Measurements from ENCODE around the gene KMT5B. TPM values are rescaled to one million over a fixed set of nuclear protein-coding genes. Genes with fewer than 3 reads are reported as not detected.
A peak's percentile ranks its signal among the peaks of the same experiment; 100 is the strongest.

KMT5B gene
- total and polyA plus RNA-seq, 10 of the 15 experiments (the other 5 are each of a cell fraction or from before 2014, with no cell fraction given), result 4.7 to 21.8 (median 18.0) TPM

GRCh38 chr11:68142441-68143309 lies 70.4 kb downstream of the KMT5B start:
- no peaks in the 10 kb centered on the region for H3K27me3 ChIP-seq (replicated peaks in 1 of 2; ENCODE audit: control insufficient read depth in 2 of 2, insufficient read depth in 2 of 2, low read length in 1 of 2)
- SMC1A ChIA-PET (ENCODE audit: uncharacterized antibody, unreplicated experiment), result no interaction called here
- intact Hi-C loops (cut with micrococcal nuclease; ENCODE audit: unreplicated experiment), result no loop called here
- DNase-seq (ENCODE audit: low read depth, low spot score) (no peak), ATAC-seq (peak; percentile 12; the same call in 1 of the 3 replicates), FAIRE-seq (no peak)
- H4K20me1 ChIP-seq (ENCODE audit: control insufficient read depth, insufficient read depth), result no peaks in the 10 kb centered on the region
- H3K4me2 ChIP-seq (ENCODE audit: control insufficient read depth, insufficient read depth), result no peak overlapping the region
- POLR2A ChIA-PET, result no interaction called here
- H3K27ac ChIP-seq (ENCODE audit: control insufficient read depth, insufficient read depth), result no peak overlapping the region
- peak overlapping the region; percentile 57 for H2AFZ ChIP-seq (ENCODE audit: control insufficient read depth, low read depth, low read length)
- no peak overlapping the region for H3K9ac ChIP-seq (ENCODE audit: control insufficient read depth, insufficient read depth, low read length)
- in situ Hi-C loops (cut with MboI), result no loop called here
- 82% methylated on average over 16 of the region's 16 CpGs for WGBS (ENCODE audit: insufficient coverage, insufficient replicate concordance, low lambda C conversion rate, missing lambda C conversion rate)
- H3K36me3 ChIP-seq (ENCODE audit: control insufficient read depth in 2 of 2, insufficient read depth in 2 of 2, low read length in 1 of 2), result no peaks in the 10 kb centered on the region
- no peaks in the 10 kb centered on the region for H3K9me3 ChIP-seq (replicated peaks; ENCODE audit: control insufficient read depth, insufficient read depth, low read length)
- no peaks in the 10 kb centered on the region for H3K79me2 ChIP-seq (ENCODE audit: control insufficient read depth, insufficient read depth, low read length)
- CTCF ChIA-PET, result no interaction called here
- BruUV-seq (replicated peaks), result no TSS peak
- no peak for TF ChIP-seq USF1 (IDR thresholded peaks at IDR 0.05; ENCODE audit: borderline replicate concordance, extremely low read length, insufficient read depth, low read depth, low read length)
- TF ChIP-seq ZSCAN29 (IDR thresholded peaks at IDR 0.05), result no peak
- no peak for TF ChIP-seq ATF2 (IDR thresholded peaks at IDR 0.05; ENCODE audit: low read length)
- TF ChIP-seq NR2C2 (IDR thresholded peaks at IDR 0.05; ENCODE audit: borderline replicate concordance, control insufficient read depth, insufficient read length, low read depth), result no peak
- TF ChIP-seq RELB (IDR thresholded peaks at IDR 0.05; ENCODE audit: low read depth), result no peak
- TF ChIP-seq FOXM1 (IDR thresholded peaks at IDR 0.05; ENCODE audit: low read depth, low read length), result no peak
- TF ChIP-seq NRF1 (conservative IDR thresholded peaks at IDR 0.05; ENCODE audit: low read depth, low read length), result no peak
- H3K4me3 ChIP-seq, result no peak overlapping the region
- peaks cover 8% of the 10 kb centered on the region for H3K4me1 ChIP-seq (ENCODE audit: control insufficient read depth, insufficient read depth, low read length)
- RAD21 ChIA-PET (ENCODE audit: unreplicated experiment), result no interaction called here
